OCI-LY7 (cell line): ENCODE data around the gene FAM171A2.

Experiments
- EZH2phosphoT487 ChIP-seq: fragments of 200-600 bp; sonication (generic); IDR thresholded peaks from 2 replicates; pipeline ENCODE4 v1.6.1; 2018; ENCODE audit warnings: low read depth, borderline replicate concordance, mild to moderate bottlenecking, mixed run types, antibody characterized with exemption, low read length, moderate library complexity, mixed read lengths
- TF ChIP-seq, protein P1 (sequence below): fragments of 200-600 bp; sonication (generic); conservative IDR thresholded peaks from 2 replicates; pipeline ENCODE4 v1.5.1; 2014; ENCODE audit warnings: mild to moderate bottlenecking, antibody characterized with exemption, low read length, moderate library complexity, mixed read lengths

DNA sequence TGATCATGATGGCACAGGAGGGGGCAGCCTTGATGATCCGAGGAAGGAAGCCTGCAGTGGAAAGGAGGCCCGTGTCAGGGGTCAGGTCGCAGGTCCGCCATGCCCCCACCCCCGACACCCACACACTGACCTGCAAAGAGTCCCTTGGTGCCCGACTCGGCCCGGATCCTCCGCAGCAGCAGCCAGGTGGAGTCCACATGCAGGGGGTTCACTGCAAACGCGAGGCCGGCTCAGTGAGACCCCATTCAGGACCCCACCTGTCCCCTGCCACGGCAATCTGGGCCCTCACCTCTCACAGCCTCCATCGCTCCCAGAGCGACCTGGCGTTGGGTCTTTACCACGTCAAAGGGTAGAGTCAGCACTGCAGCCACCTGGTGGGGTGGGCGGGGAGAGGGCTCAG, 43.6 kb downstream of the FAM171A2 start:
- TF ChIP-seq, protein P1, sequence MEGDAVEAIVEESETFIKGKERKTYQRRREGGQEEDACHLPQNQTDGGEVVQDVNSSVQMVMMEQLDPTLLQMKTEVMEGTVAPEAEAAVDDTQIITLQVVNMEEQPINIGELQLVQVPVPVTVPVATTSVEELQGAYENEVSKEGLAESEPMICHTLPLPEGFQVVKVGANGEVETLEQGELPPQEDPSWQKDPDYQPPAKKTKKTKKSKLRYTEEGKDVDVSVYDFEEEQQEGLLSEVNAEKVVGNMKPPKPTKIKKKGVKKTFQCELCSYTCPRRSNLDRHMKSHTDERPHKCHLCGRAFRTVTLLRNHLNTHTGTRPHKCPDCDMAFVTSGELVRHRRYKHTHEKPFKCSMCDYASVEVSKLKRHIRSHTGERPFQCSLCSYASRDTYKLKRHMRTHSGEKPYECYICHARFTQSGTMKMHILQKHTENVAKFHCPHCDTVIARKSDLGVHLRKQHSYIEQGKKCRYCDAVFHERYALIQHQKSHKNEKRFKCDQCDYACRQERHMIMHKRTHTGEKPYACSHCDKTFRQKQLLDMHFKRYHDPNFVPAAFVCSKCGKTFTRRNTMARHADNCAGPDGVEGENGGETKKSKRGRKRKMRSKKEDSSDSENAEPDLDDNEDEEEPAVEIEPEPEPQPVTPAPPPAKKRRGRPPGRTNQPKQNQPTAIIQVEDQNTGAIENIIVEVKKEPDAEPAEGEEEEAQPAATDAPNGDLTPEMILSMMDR, result no peak
- TF ChIP-seq EZH2phosphoT487, result no peak
